SW480 (cell line): ENCODE results near the gene NUP107.

ENCODE experiments used
- DNase-seq: peaks from one replicate; pipeline ENCODE4 v3.0.0-alpha.2; 2016; ENCODE audit warnings: low spot score

NUP107 gene

GRCh38 chr12:68775121-68775630 is 88.4 kb downstream of the NUP107 start:
- no peak for DNase-seq

GRCh38 chr12:68776976-68777610 is 90.3 kb downstream of the NUP107 start:
- no peak for DNase-seq

GRCh38 chr12:68779280-68779679 is 92.5 kb downstream of the NUP107 start:
- no peak for DNase-seq

GRCh38 chr12:68780731-68781130 is 94.0 kb downstream of the NUP107 start:
- DNase-seq = no peak

- no peak for DNase-seq
Observed at GRCh38 chr12:68781728-68782127, 95.0 kb downstream of the NUP107 start.

- DNase-seq = no peak
Observed at GRCh38 chr12:68784015-68784414, 97.2 kb downstream of the NUP107 start.

GRCh38 chr12:68785358-68785757 is 98.6 kb downstream of the NUP107 start:
- DNase-seq = no peak

GRCh38 chr12:68785823-68786222 is 99.0 kb downstream of the NUP107 start:
- DNase-seq = no peak

GRCh38 chr12:68786929-68787328 is 100.2 kb downstream of the NUP107 start:
- no peak for DNase-seq

GRCh38 chr12:68788554-68789143 is 101.9 kb downstream of the NUP107 start:
- no peak for DNase-seq

GRCh38 chr12:68789144-68789878 is 102.5 kb downstream of the NUP107 start:
- no peak for DNase-seq

- DNase-seq = no peak
Observed at GRCh38 chr12:68790081-68790951, 103.5 kb downstream of the NUP107 start.

- DNase-seq = no peak
Observed at GRCh38 chr12:68790952-68791234, 104.1 kb downstream of the NUP107 start.

- no peak for DNase-seq
Observed at GRCh38 chr12:68791897-68792481, 105.2 kb downstream of the NUP107 start.

GRCh38 chr12:68792952-68793351 is 106.2 kb downstream of the NUP107 start:
- peak; percentile 39 for DNase-seq

GRCh38 chr12:68793436-68793835 is 106.7 kb downstream of the NUP107 start:
- no peak for DNase-seq

GRCh38 chr12:68793975-68794652 is 107.3 kb downstream of the NUP107 start:
- DNase-seq = no peak

- no peak for DNase-seq
Observed at GRCh38 chr12:68794653-68795251, 108.0 kb downstream of the NUP107 start.
